Colonic mucosa (tissue), 4 donors: ENCODE measurements around the gene FDX2. TPM values are rescaled to one million over a fixed set of nuclear protein-coding genes. Genes with fewer than 3 reads are reported as not detected.

Experiments
- DNase-seq: peaks from one replicate; pipeline ENCODE4 v3.0.0-alpha.2; 2020
- H3K27ac ChIP-seq: fragments of 200-600 bp; one replicate; pipeline ENCODE4 v1.8.0; 2021
- H3K27me3 ChIP-seq: fragments of 200-600 bp; one replicate; pipeline ENCODE4 v1.8.0; 2021
- H3K36me3 ChIP-seq: fragments of 200-600 bp; one replicate; pipeline ENCODE4 v1.8.0; 2021
- H3K4me1 ChIP-seq: fragments of 200-600 bp; one replicate; pipeline ENCODE4 v1.8.0; 2021; ENCODE audit warnings: mild to moderate bottlenecking
- H3K4me3 ChIP-seq: fragments of 200-600 bp; one replicate; pipeline ENCODE4 v1.8.0; 2021
- H3K9ac ChIP-seq, 2 donors: one replicate each; pipeline ENCODE4 v1.7.0; 2013; ENCODE audit warnings: control low read depth in 2 of 2, low read depth in 2 of 2, low read length in 2 of 2
- H3K9me3 ChIP-seq: fragments of 200-600 bp; one replicate; pipeline ENCODE4 v1.8.0; 2021
- intact Hi-C: fragments of 100-400 bp; cut with DNase I; formaldehyde crosslinking; loops from one replicate; pipeline ENCODE4 v1.14.1; 2022
- total RNA-seq, 2 donors: library from RNA; stranded (reverse); fragmentation: NEBNext Ultra II Directional in 1 of 2; extraction: Animal tissue kit (Norgen Biotek cat#: 25700) in 1 of 2; gene quantifications; one replicate each; pipeline ENCODE4 v1.2.1, GENCODE V29; 2021
- TF ChIP-seq, protein P1 (sequence below): fragments of 200-600 bp; IDR thresholded peaks from one replicate; pipeline ENCODE4 v1.8.0; 2022; ENCODE audit warnings: antibody characterized with exemption, mild to moderate bottlenecking
- donor health status: healthy.
- donor health status: DM: no; HTN: no; CAD: no.
- donor health status: DM: no; HTN: no; CAD: no.

The FDX2 gene
- total RNA-seq, 2 donors from 2014 or later, result 10.7 to 19.8 TPM

DNA sequence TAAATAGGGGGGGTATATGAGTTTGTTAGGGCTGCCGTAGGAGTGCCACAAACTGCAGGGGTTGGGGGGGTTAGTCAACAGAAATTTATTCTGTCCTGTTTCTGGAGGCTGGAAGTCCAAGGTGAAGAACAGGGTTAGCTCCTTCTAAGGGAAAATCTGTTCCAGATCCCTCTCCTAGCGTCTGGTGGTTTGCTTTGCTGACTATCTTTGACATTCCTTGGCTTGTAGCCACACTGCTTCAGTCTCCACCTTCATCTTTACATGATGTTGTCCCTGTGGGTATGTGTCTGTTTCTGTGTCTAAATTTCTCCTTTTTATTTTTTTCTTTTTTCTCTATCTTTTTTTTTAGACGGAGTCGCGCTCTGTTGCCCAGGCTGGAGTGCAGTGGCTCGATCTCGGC lies 53.0 kb downstream of the FDX2 start:
- intact Hi-C loops, result no loop called here

DNA sequence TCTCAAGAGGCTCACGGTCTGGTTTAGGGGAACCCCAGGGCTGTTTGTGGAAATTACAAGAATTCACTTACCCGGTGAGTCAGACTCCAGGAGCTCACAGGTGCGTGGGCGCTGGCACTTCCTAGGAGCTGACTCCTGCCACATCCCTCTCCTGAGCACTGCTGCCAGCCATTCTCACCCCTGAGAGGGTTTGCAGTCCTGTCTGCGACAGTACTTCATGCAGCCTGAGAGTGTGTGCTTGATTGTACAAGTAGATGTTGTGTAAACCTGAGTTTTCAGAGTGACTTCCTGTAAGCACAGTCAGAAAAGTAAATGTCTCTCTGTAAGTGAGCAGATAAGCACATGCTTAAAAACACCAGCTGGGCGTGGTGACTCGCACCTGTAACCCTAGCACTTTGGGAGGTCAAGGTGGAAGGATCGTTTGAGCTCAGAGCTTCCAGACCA lies 55.7 kb downstream of the FDX2 start:
- H3K9ac ChIP-seq, result peak overlapping the region in 1 of 2 donors; percentile 28
- H3K4me3 ChIP-seq, result no peak overlapping the region
- no peaks in the 10 kb centered on the region for H3K9me3 ChIP-seq
- no peaks in the 10 kb centered on the region for H3K27me3 ChIP-seq
- TF ChIP-seq, protein P1, sequence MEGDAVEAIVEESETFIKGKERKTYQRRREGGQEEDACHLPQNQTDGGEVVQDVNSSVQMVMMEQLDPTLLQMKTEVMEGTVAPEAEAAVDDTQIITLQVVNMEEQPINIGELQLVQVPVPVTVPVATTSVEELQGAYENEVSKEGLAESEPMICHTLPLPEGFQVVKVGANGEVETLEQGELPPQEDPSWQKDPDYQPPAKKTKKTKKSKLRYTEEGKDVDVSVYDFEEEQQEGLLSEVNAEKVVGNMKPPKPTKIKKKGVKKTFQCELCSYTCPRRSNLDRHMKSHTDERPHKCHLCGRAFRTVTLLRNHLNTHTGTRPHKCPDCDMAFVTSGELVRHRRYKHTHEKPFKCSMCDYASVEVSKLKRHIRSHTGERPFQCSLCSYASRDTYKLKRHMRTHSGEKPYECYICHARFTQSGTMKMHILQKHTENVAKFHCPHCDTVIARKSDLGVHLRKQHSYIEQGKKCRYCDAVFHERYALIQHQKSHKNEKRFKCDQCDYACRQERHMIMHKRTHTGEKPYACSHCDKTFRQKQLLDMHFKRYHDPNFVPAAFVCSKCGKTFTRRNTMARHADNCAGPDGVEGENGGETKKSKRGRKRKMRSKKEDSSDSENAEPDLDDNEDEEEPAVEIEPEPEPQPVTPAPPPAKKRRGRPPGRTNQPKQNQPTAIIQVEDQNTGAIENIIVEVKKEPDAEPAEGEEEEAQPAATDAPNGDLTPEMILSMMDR, result no peak
- peaks cover 8% of the 10 kb centered on the region for H3K4me1 ChIP-seq
- DNase-seq, result no peak
- intact Hi-C loops, result no loop called here
- no peak overlapping the region for H3K27ac ChIP-seq
- no peaks in the 10 kb centered on the region for H3K36me3 ChIP-seq

More for the DNA sequence above, 53.0 kb downstream of the FDX2 start:
- no peaks in the 10 kb centered on the region for H3K27me3 ChIP-seq
- H3K9ac ChIP-seq, result no peak overlapping the region
- no peak overlapping the region for H3K27ac ChIP-seq
- no peak overlapping the region for H3K4me3 ChIP-seq
- no peaks in the 10 kb centered on the region for H3K36me3 ChIP-seq
- peaks cover 8% of the 10 kb centered on the region for H3K4me1 ChIP-seq
- no peaks in the 10 kb centered on the region for H3K9me3 ChIP-seq
- TF ChIP-seq, protein P1, result no peak
- no peak for DNase-seq

Other genes starting within 250 kb of the FDX2 start
- 10 to 100 TPM; 15.1 to 21.3 TPM for gene SHFL, start 229.7 kb downstream of the FDX2 start, total RNA-seq
- under 1 TPM in 1 of 2 donors, not detected in 1; 0.21 TPM for gene ANGPTL6, start 213.3 kb downstream of the FDX2 start, total RNA-seq
- 10 to 100 TPM; 21.6 to 53.8 TPM for gene PPAN, start 209.7 kb downstream of the FDX2 start, total RNA-seq
- 10 to 100 TPM in 1 of 2 donors, 1 to 10 TPM in 1; 7.6 to 16.7 TPM for gene P2RY11, start 204.3 kb downstream of the FDX2 start, total RNA-seq
- 100 to 1,000 TPM; 141 to 202 TPM for gene EIF3G, start 196.1 kb downstream of the FDX2 start, total RNA-seq
- gene DNMT1, start 121.1 kb downstream of the FDX2 start, total RNA-seq, result 100 to 1,000 TPM in 1 of 2 donors, 10 to 100 TPM in 1; 36.3 to 139 TPM
- gene S1PR2, start 84.7 kb downstream of the FDX2 start, total RNA-seq, result 1 to 10 TPM; 2.4 to 5.2 TPM
- 100 to 1,000 TPM in 1 of 2 donors, 10 to 100 TPM in 1; 48.9 to 116 TPM for gene MRPL4, start 63.8 kb downstream of the FDX2 start, total RNA-seq
- 10 to 100 TPM in 1 of 2 donors, 1 to 10 TPM in 1; 3.5 to 13.1 TPM for gene ICAM1, start 44.9 kb downstream of the FDX2 start, total RNA-seq
- under 1 TPM; 0.19 to 0.37 TPM for gene ICAM4, start 29.1 kb downstream of the FDX2 start, total RNA-seq
- gene ICAM5, start 26.1 kb downstream of the FDX2 start, total RNA-seq, result 1 to 10 TPM in 1 of 2 donors, under 1 TPM in 1; 0.74 to 1.3 TPM
- gene ZGLP1, start 6.2 kb downstream of the FDX2 start, total RNA-seq, result 1 to 10 TPM in 1 of 2 donors, under 1 TPM in 1; 0.96 to 5.1 TPM
- 100 to 1,000 TPM in 1 of 2 donors, 10 to 100 TPM in 1; 67.1 to 101 TPM for gene RAVER1, start 17.5 kb upstream of the FDX2 start, total RNA-seq
- 10 to 100 TPM; 27.2 to 31.8 TPM for gene ICAM3, start 23.6 kb upstream of the FDX2 start, total RNA-seq
- gene TYK2, start 64.6 kb upstream of the FDX2 start, total RNA-seq, result 100 to 1,000 TPM in 1 of 2 donors, 10 to 100 TPM in 1; 76.3 to 148 TPM
- 100 to 1,000 TPM; 128 to 286 TPM for gene CDC37, start 87.5 kb upstream of the FDX2 start, total RNA-seq
- 10 to 100 TPM in 1 of 2 donors, 1 to 10 TPM in 1; 8.6 to 13.8 TPM for gene PDE4A, start 104.5 kb upstream of the FDX2 start, total RNA-seq
- 10 to 100 TPM; 53.2 to 87.3 TPM for gene KEAP1, start 187.3 kb upstream of the FDX2 start, total RNA-seq
- gene S1PR5, start 201.4 kb upstream of the FDX2 start, total RNA-seq, result not detected
- 10 to 100 TPM; 69.0 to 89.9 TPM for gene ATG4D, start 227.9 kb upstream of the FDX2 start, total RNA-seq
- 10 to 100 TPM; 11.0 to 27.2 TPM for gene KRI1, start 250.0 kb upstream of the FDX2 start, total RNA-seq